AG20443 (cell line): Measurements from ENCODE around the gene NOL4L.

Experiments used
- DNase-seq: peaks from one replicate; pipeline ENCODE4 v3.0.0; 2012; ENCODE audit warnings: low spot score, mixed read lengths

Gene NOL4L

DNA sequence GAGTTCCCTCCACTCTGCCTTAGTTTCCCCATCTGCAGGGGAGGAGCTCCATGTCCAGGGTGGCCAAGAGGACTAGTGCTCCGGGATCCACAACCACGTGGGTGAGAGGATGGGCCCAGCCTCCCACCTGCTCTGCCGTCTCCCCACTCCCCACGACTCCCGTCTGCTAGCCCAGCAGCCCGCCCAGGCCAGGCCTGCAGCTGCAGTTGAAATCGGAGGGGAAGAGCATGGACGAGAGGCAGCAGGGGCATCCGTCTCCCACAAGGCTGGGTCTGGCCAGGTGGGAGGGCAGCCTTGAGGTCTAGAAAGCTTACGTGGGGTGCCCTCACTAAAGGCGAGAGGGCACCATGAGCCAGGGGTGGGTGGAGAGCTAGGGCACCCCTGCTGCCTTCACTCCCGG lies 8.6 kb downstream of the NOL4L start:
- no peak for DNase-seq

DNA sequence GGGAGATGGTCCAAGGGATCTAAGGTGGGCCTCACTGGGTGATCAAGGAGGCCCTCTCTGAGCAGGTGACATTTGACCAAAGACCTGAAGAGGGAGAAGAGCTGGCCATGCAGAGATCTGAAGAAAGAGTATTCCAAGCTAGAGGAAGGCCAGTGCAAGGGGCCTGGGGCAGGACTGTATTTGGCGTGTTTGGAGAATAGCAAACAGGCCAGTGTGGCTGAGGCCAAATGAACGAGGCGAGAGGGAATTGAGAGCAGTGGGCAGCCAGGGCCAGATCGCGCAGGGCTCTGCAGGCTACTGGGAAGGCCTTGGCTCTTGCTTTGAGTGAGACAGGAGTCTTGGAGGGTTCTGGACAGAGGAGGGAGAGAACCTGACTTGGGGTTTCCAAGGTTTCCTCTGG lies 9.3 kb downstream of the NOL4L start:
- no peak for DNase-seq

DNA sequence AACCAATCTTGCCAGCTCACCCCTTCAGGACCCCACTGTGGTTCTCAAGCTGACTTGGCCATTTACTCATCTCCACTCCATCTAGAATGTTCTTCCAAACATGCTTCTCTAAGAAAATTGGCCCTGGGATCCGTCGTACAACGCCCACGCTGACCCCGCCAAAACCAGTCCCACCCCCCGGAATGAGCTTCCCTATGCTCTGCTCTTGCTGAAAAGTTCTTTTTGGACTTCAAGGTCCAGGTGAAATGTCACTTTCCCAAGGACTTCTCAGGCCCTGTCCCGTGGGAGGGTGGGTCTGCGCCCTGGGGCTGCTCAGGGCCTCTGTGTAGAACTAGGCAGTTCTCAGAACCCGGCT lies 9.9 kb downstream of the NOL4L start:
- DNase-seq, result no peak

DNA sequence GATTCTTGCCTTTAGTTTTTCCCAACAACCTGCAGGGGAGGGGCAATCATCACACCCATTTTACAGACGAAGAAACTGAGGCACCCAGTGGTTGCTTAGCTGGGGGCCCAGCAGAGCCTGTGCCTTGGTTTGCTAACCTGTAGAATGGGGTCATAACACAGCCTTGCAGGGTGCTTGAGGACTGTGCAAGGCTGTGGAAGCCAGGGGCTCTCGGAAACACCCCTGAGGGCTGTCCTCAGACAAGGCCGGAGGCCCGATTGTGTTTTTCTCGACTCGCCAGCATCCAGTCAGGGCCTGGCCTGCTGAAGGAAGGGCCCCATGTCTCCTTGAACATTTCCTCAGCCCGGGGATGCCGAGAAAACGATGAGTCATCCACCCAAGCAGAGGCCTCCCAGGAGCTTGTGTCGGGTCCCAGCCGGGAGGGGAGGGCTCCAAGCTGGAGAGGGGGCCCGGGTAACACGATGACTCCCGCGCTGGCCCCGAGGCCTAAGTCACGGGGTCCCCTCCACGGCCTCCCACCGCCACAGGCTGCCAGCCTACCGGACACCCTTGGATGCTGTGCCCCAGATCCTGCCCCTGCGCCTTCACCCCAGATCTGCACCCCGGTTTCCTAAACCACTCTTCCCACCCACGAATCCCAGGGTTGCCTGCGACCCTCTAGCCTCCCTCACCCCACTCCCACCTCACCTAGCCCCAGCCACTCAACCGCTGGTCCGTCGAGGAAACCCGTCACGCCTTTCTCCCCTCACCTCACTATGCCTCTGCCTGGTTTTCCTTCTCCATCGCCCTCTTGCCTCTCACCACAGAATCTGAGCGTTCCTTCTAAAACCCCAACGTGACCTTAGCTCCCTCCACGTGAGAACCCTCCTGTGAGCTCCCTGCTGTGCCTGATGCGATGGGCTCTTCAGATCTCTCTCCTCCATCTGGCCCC lies 10.6 kb downstream of the NOL4L start:
- peak; percentile 90 for DNase-seq

DNA sequence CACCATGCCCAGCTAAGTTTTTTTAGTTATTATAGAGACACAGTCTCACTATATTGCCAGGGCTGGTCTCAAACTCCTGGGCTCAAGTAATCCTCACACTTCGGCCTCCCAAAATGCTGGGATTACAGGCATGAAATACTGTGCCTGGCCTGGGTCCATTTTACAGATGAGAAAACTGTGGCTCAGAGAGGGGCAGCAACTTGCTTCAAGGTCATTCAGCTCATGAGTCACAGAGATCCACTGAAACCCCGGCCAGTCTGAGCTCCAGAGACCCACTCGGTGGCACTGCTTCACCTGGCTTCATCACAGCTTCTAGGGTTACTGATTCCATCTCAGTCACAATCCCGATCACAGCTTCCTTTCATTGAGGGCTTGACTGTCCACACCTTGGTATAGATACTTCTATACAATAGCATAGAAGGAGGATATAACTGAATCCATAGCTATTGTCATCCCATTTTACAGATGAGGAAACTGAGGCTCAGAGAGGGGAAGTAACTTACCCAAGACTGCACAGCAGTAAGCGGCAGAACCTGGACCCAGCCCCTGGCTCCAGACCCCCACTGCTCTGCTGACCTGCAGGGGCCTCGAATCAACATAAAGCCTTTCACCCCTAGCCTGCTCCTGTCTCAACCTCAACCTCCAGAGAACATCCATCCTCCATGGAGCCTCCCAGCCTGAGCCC lies 11.8 kb downstream of the NOL4L start:
- DNase-seq, result no peak

DNA sequence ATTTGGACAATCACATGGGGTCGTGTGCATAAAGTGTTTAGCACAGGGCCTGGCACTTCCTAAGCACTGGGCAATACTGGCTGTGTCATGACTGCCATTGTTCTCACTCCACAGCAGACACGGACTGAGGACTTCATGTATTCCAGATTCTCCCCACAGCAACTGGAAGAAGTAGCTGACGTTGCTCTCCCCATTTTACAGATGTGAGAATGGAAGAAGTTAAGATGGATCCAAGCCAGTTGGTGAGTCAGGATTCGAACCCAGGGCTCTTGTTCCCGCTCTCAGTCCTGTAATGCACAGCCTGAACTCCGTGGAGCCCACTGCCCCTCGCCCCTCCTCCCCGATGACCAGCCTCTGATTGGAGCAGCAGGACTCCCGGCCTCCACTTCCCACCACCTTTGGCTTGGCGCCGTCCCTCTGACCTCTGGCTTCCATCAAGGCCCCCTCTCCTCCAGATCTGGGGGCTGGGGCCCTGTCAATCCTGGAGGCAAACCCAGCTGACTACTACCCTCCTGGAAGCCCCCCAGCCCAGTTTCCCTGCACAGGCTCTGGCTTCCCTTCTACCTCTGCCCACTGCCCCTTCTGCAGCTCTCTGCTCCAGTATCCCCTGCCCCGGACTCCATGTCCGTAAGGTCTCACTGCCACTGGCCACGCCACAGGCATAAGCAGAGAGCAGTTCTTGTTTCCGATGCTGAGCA lies 12.7 kb downstream of the NOL4L start:
- no peak for DNase-seq

DNA sequence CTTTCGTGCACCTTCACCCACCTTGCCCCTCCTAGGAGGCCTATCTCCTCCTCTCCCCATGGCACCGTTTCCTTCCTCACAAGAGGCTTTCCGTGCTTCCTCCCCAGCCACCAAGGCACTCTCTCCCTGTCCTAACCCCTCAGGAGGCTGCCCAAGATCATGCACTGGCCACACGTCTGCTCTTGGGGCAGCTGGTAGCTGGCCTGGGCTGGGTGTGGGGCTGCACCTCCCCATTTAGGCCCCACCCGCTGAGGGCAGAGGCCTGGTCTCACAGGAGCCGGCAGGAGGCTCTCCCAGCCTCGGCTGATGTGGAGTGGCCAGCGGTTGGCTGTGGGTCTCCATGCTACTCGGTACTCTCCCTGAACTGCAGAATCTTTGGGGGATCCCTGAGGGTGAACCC lies 13.6 kb downstream of the NOL4L start:
- DNase-seq, result no peak

DNA sequence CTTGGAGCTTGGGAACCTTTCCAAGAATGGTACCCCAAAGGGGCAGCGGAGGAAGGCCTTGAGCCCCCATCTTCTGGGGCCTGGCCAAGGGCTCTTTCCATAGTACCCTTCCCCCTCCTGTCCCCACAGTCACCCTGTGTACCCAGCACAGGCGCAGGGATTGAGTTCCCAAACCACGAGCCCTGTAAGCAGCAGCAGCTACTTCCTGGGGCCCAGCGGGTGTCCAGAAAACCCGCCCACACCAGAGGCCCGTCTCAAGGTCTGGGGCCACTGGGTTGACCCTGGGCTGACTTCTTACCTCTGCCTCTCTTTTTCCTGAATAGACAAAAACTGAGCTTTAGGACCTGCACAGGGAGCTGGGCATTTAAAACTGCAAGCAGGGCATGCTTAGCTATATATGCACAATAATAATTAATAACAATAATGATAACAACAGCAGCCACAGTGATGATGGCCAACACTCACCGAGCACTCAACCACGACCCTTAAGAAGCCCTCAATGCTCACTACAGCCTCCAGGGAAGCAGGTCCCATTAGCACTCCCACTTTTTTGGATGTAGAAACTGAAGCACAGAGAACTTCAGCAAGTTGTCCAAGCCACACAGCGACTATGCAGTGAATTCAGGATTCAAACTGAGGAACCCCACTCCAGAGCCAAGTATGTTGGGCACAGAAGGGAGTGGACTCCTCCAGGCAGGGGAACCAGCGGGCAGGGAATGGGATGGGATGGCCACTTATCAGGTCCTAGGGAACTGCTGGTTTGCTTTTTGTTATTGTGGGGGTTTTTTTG lies 14.5 kb downstream of the NOL4L start:
- DNase-seq, result no peak

DNA sequence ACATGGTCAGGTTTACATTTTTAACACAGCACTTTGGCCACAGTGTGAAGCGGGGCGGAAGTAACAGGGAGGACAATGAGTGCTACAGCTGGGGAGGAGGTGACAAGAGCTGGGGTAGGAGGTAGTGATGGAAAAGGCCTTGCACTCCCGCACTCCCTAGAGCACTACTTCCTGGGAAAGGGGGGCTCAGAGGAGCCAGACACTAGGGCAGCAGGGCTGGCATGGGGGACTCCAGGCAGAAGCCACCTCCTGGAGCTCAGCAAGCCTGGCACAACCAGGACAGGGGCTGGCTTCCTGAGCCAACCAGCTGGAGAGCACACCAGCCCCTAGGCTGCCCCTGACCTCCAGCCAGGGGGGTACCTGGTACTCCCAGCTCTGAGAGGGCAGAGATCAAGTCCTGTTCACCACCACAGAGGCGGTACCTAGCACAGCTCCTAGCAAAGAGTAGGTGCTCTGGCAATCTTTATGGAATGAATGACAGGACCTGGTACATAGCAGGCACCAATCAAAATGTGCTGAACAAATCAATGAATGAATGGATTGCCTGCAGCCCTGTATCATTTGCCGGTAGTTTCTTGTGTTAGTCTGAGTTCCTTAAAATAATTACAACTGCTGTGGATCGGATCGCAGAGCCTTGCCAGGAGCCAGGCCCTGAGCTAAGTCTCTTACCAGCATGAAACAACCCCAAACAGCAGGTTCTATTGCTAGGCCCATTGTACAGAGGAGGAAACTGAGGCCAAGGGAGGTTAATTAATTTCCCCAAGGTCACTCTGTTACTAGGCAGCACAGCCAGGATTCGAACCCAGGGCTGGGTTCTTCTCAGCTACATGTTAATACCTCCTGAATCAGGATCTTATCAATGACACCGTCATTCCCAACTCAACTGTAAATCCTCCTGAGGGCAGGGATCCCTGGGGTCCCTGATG lies 15.5 kb downstream of the NOL4L start:
- no peak for DNase-seq

DNA sequence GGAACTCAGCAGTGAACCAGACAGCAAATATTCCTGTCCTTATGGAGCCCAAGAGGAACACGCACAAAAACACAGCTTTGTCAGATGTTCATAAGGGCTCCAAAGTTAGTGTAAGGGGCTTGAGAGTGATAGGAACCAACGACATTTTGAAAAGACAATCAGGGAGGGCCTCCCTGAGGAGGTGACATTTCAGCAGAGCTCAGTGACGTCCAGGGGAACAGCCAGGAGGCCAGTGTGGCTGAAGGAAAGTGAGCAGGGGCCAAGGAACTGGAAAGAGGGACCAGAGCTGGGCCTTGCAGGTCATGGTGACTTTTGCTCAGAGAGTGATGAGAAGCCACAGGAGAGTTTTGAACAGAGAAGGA lies 16.1 kb downstream of the NOL4L start:
- no peak for DNase-seq

DNA sequence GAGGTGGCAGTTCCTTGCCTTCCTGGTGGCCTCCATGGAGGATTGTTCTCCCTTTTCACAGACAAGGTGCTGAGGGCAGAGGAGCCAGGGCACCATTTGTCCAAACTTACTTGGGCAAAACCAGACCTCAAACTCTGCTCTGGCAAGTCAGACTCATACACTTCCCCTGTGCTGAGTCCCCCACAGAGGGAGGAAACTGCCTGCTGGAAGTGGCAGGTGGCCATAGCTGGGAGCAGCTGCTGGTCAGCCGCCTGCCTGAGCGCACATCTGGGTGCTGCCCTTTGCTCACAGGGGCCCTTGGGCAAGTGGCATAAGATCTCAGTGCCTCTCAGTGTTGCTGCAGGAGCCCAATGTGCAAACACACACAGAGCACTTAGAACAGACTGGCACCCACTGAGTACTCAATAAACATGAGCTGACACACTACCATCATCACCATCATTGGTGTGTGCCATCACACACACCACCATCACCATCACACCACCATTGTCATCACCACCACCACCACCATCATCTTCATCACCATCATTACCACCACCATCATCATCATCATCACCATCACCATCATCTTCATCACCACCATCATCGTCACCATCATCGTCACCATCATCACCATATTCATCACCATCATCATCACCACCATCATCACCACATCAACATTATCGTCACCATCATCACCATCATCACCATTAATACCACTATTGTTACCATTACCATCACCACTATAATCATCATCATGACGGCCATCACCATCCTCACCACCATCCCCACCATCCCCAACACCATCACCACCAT lies 17.6 kb downstream of the NOL4L start:
- no peak for DNase-seq

DNA sequence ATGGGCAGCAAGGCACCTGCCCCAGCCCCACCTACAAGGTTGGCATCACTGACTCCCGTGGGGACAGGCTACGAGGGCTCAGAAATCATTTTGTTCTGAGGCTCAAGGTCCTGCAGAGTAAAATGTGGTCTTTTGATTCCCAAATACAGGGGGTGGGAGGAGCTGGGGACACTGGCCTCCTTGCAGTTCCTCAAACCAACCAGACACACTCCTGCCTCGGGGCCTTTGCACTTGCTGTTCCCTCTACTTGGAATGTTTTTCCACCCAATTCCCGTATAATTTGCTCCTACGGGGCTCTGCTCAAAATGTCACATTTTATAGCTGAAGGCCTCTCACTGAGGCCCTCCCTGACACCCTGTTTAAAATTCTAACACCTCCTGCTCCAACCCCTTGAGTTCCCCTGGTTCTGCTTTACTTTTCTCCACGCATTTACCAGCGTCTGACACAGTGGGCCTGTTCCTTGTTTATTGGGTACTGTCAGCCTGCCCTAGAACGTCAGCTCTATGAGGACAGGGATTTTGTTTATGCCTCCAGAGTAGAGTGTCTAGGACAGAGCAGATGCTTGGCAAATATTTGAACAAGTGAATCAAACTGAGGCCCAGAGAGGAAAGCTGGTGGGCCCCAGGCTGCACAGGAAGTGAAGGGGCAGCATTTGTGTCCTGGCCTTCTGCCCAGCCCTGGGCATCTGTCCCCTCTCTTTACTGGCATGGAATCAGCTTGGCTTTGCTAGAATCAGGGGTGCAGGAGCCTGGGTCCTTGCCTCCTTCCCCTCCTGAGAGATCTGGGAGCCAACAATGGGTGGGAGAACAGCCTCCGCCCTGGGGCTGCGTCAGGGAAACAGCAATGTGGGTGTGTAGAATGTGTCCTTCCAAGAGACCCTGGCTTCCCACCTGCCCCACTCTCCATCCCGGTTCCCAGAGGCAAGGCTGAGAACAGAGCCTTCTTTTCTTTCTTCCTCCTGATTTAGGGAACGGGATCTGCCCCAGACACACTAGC lies 18.5 kb downstream of the NOL4L start:
- DNase-seq, result no peak

DNA sequence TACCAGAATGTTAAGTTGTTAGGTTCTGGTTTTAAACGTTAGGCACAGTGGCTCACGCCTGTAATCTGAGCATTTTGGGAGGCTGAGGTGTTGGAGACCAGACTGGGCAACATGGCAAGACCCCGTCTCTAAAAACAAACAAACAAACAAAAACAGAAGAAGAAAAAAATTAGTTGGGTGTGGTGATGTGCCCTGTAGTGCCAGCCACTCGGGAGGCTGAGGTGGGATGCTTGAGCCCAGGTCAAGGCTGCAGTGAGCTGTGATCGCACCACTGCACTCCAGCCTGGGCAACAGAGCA lies 19.4 kb downstream of the NOL4L start:
- no peak for DNase-seq

DNA sequence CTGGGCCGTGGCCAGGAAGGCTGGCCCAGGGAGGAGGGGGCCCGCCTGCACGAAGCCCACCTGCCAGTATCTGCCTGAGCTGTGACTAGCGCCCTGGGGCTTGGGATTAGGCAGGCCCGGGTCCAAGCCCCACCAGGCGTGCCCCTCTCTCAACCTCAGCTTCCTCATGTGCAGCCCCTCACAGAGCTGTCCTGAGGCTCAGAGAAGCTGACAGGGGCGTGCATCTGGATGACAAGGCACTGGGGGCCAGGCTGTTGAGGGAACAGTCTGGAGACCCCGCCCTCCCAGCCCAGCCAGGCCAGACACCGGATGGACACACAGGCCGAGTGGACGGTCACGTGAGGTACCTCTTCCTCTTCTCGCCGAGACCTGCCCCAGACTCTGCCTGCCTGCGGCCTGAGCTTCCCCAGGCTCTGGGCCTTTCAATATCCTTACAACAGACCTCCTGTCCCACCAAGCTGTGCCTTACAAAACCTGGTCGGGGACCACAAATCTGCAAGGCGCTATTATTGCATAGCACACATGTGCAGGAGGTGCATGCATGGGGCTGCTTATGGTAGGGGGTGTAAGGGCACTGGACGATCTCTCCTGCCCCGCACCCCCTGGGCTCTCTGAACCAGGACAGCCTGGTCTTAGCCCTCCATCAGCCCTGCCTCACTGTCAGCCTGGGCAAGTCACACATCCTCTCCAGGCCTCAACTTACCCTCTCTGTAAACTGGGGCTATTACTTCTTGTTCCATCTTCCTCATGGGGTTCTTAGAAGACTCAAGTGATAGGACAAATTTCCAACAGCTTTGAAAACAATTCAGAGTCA lies 20.0 kb downstream of the NOL4L start:
- no peak for DNase-seq

DNA sequence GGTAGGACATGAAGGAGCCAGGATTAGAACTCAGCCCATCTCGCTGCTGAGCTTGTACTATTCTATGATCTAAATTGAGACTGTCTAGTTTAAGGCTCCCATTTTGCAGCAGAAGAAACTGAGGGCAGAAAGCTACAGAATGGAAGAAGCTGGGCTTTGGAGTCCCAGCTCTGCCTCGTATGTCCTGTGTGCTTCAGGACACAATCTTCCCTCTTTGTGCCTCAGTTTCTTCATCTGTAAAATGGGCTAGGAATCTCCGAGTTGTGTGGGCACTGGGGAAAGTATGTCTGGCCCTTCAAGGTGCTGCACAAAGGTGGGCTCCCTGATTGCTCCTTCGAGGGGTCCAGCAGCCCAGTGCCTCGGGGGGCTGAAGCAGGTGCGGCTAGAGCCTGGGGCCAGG lies 20.7 kb downstream of the NOL4L start:
- no peak for DNase-seq

DNA sequence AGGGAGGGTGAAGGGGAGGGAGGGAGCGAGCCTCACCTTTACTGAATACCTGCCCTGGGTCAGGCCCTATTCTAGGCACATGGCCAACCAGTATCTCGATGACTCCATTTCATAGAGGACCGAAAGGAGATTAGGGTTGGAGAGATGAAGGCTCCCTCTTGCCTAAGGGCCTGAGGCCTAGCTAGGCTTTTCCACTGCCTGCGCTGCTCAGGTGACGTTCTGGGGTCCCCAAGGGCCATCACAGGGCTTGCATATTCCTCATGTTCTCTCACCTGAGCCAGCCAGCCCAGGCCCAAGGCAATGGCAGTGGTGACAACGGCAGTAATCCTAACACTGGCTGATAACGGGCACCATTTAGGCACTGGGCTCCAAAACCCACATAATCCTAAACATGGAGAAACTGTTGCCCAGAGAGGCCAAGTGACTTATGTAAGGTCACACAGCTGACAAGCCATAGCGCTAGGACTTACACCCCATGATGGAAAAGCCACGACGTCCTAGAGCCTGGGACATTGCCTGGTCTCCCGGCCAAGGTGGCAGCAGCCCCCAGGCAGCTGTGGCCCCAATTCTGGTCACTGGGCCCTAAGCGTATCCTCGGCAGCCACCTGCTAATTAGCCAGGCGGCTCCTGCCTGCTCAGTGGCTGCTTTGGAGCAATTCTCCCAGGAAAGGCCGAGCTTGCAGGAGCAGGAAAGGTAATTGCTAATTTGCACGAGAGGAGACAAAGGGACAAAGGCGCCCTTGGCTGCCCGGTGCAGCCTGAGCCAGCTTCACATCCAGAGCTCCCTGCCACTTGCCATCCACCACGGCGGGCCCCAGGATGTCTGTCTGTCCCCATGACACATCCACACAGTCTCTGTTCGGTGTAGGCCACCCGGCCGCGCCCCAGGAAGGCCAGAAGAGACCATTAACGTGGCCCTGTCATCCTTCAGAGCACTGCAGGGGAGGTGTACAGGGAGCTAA lies 21.5 kb downstream of the NOL4L start:
- DNase-seq, result no peak

DNA sequence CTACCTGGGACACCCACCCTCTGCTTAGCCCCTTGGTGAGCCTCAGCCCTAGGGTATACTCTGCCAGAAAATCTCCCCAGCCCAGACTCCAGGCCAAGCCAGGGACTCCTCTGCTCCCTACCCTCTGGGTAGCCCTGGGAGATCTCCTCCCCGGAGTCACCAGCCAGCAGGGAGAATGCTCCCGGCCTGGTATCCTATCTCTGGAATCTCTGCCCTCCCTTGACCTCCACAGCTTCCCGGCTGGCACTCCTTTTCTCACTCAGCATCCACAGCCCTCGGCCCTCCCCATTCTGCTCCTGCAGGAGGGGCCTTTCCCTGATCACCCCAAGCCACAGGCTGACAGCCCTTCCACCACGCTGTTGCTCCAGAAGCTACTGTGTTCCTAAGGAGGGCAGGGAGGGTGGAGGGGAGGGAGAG lies 22.6 kb downstream of the NOL4L start:
- DNase-seq, result no peak
